ENCODE results near the gene PIGC.

DNA sequence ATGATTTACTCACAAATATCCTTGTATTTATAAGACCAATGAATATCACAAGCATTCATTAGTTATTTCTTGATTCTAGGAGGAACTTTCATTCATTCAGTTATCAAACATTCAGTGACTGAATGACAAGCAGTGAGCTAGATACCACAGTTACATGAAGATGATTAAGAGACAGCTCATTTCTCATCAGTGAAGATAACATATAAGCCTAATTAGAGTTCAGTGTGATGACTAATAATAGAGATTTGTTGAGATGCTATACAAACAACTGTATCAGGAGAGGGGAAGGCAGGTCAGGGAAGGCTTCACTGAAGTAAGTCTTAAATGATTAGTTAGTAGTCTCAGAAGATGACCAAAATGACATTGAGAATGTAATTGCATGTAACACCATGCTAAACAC is 38.0 kb downstream of the PIGC start:
- TF ChIP-seq, protein P1, sequence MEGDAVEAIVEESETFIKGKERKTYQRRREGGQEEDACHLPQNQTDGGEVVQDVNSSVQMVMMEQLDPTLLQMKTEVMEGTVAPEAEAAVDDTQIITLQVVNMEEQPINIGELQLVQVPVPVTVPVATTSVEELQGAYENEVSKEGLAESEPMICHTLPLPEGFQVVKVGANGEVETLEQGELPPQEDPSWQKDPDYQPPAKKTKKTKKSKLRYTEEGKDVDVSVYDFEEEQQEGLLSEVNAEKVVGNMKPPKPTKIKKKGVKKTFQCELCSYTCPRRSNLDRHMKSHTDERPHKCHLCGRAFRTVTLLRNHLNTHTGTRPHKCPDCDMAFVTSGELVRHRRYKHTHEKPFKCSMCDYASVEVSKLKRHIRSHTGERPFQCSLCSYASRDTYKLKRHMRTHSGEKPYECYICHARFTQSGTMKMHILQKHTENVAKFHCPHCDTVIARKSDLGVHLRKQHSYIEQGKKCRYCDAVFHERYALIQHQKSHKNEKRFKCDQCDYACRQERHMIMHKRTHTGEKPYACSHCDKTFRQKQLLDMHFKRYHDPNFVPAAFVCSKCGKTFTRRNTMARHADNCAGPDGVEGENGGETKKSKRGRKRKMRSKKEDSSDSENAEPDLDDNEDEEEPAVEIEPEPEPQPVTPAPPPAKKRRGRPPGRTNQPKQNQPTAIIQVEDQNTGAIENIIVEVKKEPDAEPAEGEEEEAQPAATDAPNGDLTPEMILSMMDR (conservative IDR thresholded peaks at IDR 0.05): no peak
- TF ChIP-seq ZFX (IDR thresholded peaks at IDR 0.05): no peak
